GM19351 (cell line): ENCODE measurements around the gene PRDM12.

Source experiments
- ATAC-seq: cut with Tn5 transposase; IDR thresholded peaks from one replicate; pipeline ENCODE4 v1.9.1; 2021; ENCODE audit warnings: mild to moderate bottlenecking, moderate library complexity; ENCODE audit not compliant: unreplicated experiment

Gene PRDM12

DNA sequence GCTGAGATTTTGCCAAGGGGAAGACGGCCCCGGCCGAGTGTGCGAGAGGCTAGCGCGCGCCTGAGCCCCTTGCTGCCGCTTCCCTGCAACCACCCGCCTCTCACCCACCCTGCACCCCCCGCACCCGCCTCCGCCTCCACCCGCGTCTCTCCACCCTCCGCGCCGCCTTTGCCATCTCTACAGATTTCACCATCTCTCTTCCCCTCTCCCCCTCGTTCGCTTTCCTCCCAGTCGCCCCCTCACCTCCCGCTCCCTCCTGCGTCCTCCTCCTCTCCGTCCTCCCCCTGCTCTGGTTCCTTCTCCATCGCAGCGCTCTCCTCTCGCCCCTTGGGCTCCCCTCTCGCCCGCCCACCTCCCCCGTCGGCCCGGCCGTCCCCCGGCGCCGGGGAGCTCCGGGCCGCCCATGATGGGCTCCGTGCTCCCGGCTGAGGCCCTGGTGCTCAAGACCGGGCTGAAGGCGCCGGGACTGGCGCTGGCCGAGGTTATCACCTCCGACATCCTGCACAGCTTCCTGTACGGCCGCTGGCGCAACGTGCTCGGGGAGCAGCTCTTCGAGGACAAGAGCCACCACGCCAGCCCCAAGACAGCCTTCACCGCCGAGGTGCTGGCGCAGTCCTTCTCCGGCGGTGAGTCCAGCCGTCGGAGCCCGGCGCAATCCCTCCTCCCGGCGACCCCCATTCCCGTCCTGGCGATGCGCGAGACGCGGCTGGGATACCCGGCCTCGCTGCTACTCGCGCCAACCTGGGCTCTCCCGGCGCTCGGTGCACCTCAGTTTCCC is at the start of gene PRDM12:
Gene PRDM12 (plus strand): TSS at position 344 of the 778 bp plus-strand sequence. CDS start 60 bp downstream, at position 404.
- no peak for ATAC-seq

DNA sequence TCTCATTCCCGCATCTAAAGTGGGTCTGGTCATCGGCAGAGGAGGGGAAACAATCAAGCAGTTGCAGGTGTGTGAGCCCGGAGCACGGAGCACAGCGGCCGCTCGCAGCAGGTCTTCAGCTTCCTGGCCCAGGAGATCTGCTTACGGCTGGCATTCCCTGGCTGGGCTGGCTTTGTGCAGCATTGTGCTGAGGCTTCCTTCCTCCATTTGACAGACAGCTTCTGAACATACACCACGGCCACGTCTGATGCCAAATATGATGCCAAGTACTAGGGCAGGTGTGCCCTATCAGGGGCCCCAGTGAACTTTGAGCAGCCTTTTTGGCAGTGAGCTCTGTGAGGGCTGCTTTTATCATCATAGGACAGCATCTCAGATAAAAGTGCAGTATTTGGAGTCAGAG is 47.9 kb upstream of the PRDM12 start:
- no peak for ATAC-seq

DNA sequence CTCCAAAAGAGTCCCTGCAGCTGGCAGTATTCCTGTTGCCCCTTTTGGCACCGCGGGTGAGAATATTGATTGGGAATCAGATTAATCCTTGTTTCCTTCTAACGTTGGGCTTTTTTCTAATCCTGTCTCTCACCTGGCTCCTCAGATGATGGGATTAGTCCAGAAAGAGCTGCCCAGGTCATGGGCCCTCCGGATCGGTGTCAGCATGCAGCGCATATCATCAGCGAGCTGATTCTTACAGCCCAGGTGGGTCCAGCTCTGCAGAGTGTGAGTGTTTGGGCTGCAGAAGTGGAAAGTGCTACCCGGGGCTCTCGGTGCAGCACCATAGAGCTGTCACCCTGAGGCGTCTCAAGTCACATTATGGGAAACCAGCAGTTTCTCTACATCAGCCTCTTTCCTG is 40.9 kb upstream of the PRDM12 start:
- no peak for ATAC-seq

DNA sequence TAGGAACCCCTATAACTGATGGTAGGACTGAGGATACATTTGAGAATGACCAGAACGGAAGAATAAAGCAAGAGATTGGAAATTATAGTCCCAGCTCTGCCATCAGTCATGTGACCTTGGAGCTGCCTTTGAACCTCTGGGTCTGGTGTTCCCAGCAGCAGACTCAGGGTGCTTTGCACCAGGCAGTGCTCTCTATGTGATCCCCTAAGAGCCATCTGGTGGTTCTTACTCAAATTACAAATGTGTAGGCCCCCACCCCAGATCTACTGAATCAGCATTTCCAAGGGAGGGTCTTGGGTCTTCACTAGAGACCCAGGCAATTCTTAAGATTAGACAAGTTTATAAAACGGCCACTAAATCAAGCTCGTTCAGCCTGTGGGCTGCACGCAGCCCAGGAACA is 40.2 kb upstream of the PRDM12 start:
- no peak for ATAC-seq

DNA sequence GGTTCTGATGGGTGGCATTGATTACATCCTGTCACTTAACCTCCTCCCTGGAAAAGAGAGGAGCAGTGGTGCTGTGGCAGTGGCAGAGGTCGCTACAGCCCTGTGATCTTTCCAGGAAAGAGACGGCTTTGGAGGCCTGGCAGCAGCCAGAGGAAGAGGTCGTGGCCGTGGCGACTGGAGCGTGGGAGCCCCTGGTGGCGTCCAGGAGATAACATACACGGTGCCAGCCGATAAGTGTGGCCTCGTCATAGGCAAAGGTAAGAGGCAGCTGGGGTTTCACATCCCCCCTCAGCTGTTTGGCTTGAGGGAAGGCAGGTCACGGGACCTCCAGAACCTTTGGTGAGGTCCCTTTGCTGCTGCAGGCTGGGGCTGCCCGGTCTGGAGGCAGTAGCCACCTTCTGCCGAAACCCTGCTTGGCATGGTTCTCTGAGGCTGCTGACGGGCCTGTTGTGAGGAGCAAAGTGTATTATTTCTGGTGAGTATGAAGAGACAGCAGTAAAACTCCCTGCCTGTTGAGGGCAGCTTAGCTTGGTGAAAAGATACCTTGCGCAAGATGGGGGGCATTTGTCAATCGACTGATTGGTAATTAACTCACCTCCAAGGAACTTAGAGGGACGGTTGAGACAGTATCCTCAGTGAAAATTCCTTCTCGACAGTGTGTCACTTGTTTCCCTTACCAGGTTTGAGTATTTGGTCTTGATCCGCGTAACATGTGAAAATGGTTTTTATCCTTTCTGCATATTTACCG is 38.0 kb upstream of the PRDM12 start:
- ATAC-seq = no peak

DNA sequence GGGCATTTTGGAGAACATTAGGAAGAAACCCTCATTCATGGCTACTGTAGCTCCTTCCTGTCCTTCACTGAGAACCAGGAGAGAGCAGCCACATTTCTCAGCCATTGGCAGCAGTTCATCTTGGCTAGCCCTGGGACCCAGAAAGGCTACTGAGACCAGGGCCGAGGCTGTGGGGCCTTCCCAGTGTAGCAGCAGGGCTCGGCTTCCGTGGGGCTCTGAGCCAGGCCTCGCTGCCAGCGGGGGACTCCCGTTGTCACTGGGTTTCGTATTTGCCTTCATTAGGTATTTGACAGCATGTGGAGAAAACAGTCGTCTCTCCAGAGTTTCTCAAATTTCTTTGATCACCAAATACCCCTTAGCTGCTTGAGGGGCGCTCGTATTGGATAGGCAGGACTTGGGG is 37.3 kb upstream of the PRDM12 start:
- ATAC-seq = no peak

DNA sequence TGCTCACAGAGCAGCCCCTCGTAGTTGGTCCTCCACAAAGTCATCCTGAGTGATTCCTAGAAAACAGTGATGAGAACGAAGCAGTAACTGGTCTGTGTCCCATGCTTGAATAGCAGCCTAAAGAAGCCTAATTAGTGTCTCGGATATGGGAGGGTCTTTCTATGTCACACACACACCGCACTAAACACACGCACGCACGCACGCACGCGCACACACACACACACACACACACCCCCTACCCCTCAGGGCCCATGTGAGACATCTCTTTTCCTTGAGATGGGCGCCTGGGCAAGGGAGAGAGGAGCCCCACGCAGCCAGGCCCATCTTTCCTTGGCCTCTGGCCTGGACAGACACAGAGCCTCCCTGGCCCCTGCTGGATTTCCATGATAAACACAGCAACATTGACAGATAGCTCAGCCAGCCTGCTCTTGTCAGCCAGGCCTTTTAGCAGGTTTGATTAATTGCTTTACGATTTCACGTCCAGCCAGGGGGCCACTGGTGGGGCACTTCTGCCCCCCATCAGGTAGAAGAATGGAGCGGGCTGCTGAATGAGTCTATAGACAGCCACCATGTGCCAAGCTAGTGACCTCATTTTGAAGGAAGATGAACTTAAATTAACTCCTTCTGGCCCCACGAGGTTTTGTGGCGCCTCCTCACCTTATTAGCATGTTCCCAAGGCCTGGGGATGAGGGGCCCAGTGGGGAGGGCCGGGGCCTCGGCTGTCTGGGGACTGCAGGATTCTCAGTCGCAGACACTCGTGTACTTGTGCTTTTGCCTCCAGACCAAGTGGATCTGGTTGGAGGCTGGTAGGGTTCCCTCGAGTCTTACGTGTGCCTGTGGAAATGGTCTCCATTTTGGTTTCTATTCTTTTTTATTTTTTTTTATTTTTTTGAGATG is 36.2 kb upstream of the PRDM12 start:
- no peak for ATAC-seq

DNA sequence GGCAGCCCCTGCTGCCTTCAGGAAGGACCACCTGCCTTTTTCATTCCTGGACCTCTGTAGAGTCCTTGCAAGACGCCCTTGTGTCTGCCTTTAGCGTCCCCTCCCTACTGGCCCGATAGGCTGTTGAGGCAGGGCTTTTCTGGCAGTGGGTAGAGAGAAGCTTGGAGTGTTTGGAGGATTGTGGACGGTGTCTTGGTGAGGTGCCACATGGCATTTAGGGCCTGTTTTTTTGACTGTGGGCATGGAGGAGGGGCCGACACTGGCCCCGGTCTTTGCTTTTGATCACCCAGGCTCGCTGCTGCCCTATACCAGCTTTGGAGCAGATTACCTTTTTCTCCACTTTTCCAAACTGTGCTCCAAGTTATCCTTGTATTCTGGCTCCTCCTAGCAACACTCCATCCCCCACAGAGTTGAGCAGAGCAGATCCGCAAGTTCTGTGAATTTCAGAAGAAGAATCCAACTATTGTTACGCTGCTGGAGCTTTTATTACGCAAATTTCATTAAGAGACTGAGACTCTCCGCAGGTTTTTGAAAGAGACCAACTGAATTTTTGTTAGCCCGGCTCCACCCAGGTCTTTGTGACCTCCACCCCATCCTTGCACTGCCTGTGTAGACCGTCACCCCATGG is 34.8 kb upstream of the PRDM12 start:
- no peak for ATAC-seq

DNA sequence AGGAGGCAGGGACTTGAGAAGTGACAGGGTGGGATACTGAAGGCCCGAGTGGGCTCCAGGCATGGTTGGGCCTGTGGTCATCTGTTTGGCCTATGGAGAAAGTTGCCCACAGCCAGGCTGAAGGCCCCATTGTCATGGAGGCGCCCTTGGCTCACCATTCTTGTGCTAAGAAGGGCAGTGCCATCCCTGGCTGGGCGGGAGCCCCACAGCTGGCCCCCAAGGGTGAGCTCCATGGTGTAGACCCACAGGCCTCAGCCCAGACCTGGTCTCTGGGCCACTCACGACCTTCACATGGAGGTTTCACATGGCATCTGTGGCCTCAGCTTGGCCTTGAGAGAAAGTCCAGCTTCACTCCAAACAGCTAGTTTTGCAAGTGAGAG is 34.3 kb upstream of the PRDM12 start:
- ATAC-seq = no peak

DNA sequence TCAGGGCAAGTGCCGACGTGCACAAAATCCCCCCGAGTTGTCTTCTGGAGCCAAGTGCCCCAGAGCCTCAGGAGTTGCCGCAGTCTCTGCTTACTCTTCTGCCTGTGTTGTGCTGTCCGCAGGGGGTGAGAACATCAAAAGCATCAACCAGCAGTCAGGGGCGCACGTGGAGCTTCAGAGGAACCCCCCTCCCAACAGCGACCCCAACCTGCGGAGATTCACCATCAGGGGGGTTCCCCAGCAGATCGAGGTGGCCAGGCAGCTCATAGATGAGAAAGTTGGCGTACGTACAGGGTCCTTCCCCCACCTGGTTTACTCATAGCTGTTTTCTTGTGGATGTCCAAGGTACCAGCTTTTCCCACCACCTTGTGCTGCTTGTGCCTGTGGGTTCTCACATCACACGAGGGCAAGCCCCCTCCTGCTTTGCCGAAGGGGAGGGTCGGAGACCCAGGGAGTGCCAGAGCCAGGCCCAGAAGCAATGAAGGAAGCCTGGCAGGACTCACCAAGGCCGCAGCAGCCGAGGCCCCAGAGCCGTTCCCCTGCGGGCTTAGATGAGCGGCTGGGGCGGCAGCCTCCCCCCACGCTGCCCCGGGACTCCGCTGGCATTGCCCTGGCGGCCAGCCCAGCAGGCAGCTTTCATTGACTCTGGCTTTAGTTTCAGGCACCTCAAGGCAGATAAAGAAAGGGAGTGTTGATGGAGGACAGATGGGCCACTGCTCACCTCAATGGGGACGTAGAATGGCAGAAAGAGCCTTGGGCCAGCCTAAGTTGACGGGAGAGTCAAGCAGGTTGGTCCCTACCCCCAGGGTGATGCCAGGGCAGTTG is 33.7 kb upstream of the PRDM12 start:
- ATAC-seq = no peak

DNA sequence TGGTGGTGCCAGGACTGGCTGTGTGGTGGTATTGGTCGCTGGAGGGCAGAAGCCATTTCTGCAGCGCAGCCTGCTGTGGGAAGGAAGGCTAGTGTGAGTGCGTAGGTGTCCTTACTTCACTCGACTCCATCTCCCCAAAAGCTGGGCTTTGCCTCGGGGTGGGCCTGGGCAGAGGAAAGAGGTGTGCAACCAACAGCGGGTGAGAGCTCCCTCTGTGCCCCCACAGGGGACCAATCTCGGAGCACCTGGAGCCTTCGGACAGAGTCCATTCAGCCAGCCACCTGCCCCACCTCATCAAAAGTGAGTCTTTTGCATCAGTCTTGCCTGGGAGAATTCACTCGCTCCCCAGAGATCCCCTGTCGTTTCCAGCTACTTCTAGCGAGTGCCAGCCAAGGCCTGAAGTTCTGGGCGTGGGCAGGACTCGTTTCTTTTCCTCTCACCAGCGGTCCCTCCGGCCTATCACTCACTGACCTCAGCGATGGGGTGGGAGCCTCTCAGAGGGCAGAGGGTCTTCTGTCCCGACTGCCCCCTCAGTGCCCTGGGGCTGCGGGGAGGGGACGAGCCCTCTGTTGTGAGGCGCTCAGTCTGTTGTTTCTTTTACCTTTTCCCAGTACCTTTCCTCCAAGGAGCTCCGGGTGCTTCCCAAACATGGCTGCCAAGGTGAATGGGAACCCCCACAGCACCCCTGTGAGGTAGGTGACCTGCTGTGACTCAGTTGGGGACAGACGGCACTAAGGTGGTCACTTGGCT is 32.9 kb upstream of the PRDM12 start:
- no peak for ATAC-seq

DNA sequence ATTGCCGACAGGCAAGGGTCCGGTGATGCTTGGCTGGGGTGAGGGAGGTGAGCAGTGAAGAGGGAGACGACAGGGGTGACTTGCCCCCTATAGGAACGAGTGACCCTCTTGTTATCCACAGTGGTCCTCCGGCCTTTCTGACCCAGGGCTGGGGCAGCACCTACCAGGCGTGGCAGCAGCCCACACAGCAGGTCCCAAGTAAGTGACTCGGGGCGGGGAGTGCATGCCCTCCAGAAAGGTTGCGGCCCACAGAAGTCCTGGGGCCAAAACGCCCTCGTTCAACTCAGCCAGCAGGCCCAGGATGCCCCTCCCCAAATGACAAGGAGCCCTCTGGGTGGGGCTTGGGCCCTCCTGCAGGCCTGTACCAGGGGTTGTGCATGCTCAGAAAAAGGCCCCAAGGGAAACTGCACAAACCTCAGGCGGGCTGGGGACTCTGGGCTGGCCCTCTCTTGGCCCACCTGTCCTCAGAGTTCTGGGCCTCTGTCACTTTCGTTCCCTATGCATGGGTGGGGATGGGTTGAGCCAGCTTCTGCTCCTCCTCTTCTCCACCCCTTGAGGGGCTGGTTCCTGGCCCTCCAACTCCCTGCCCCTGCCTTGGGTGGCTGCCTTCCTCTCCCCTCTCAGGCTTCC is 32.2 kb upstream of the PRDM12 start:
- ATAC-seq = no peak

DNA sequence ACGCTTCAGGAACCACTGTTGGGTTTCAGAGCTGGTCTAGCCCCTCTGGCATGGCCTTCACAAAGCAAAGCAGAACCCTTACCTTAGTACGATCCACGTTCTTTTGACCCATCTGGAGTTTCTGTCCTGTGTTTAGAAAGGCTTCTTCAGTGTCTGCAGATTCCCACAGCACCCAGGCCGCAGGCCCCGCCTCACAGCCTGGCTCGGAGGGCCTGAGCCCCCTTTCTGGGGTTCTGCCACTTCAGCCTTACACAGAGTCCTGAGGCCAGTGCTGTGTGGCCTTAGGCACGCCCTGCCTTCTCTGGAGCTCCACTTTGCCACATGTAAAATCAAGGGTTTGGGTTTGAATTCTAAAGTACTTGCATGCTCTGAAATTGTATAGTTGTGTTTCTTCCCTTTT is 31.6 kb upstream of the PRDM12 start:
- ATAC-seq = no peak

DNA sequence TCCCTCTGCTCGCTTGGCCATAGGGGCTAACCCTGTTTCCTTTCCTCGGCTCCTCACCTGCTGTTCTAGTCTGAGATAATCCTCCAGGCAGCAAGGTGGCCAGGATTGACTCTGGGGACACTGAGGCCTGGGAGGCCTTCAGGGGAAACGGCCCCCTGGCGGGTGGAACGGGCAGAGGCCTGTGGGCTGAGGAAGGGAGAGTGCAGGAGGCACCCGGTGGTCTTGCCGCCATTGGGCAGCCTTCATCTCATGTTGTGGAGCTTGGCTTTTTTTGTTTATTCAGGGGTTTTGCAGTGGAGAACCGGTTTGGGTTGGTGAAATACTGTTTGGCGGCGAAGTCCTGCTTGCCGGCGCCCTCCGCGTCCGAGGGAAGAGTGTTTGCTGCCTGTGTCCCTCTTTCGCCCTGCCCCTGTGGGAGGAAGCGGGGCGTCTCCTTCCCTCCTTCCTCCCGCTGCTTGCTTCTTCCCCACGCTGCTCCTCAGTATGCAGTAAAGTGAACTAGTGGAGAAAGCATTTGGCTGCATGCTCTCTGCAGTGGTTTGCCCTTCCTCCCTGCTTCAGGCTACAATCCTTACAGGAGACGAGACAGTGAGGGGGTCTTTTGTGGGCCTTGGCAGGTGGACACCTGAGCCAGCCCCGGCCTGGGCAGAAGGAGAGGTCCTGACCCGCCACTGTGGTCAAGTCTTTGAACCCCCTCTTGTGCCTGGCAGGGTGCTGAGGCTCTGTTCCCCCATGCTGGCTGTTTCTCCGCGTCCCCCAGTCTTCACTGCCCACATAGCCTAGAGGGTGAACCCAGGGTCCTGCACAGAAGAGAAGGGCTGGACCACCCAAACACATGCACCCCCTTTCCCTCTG is 30.8 kb upstream of the PRDM12 start:
- ATAC-seq = no peak

DNA sequence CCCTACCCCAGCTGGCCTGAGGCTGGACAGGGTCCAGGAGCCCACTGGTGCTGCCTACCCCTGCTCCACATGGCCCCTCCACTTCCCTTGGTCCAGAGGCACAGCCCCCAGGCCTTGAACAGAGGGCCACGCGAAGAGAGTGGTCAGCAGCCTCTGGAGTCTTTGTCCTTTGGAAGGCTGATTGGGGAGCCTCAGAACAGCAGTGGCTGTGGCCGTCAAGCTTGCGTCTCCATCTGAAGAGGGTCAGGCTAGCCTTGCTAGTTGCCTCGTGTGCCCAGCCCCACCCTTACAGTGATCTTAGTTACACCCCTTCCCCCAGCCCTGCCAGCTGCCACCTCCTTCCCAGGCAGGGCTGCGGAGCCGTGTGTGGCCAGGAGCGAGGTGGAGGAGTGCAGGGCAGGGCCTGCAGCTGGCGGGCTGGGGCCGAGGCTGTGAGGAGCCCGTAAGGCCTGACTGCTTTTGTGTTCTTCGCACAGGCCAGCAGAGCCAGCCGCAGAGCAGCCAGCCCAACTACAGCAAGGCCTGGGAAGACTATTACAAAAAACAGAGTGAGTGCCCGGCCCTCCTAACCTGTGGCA is 30.1 kb upstream of the PRDM12 start:
- no peak for ATAC-seq

DNA sequence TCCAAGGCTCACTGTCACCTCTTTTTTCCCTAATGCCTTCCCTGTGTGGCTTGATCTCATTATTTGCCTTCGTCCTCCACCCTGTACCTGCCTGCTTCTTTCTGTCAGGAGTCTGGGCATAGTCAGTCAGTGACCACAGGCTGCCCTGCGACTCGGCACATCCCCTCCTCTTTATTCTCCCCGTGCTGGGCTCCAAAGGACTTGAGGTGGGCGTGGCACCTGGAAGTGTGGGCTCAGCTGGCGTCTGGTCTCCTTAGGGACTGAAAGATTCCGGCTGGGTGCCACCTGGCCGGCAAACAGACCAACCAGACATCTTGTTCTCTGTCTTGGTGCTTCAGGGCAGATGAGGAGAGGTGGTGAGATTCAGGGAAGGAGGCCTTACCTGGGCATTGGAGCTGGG is 29.6 kb upstream of the PRDM12 start:
- ATAC-seq = no peak

DNA sequence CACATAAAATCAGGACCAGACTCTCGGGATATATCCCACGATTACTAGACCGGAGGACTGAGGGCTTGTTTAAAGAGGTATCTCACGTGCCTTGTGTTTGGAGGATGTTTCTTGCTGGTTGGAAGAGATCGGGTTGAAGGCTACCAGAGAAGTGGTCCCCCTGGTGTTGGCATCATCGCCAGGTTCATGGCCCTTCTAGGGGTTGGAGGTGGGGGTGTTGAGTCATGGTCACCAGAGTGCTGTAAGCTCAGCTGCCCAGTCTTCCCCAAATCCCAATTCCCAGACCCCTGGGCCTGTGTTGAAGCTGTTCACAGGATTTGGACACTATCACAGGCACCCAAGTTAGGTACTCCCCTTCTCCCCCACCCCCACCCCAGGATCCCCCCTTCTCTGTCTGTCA is 29.1 kb upstream of the PRDM12 start:
- ATAC-seq = no peak
